Ectodermal cell (in vitro differentiated cells): ENCODE data around the gene RUNX1.

ENCODE experiments used
- H3K27ac ChIP-seq: 2 replicates; pipeline ENCODE4 v1.7.0; 2013; ENCODE audit warnings: mild to moderate bottlenecking, low read depth, low read length; ENCODE audit not compliant: insufficient read depth, poor library complexity, severe bottlenecking
- H3K27me3 ChIP-seq: 2 replicates; pipeline ENCODE4 v1.7.0; 2013; ENCODE audit warnings: mild to moderate bottlenecking, low read length; ENCODE audit not compliant: insufficient read depth, control insufficient read depth, poor library complexity, severe bottlenecking
- H3K36me3 ChIP-seq: one replicate; pipeline ENCODE4 v1.7.0; 2013; ENCODE audit warnings: low read length; ENCODE audit not compliant: control insufficient read depth, insufficient read depth
- H3K4me1 ChIP-seq: one replicate; pipeline ENCODE4 v1.7.0; 2013; ENCODE audit warnings: low read length; ENCODE audit not compliant: control insufficient read depth, insufficient read depth
- H3K4me3 ChIP-seq: 2 replicates; pipeline ENCODE4 v1.7.0; 2013; ENCODE audit warnings: low read depth, low read length, control low read depth; ENCODE audit not compliant: insufficient read depth
- H3K9me3 ChIP-seq: 2 replicates; pipeline ENCODE4 v1.7.0; 2013; ENCODE audit warnings: mild to moderate bottlenecking, low read length, moderate library complexity; ENCODE audit not compliant: control insufficient read depth
- WGBS, 2 experiments: methylation state at CpG; one replicate each; pipeline ENCODE4 v1.1.7; 2013; ENCODE audit warnings: missing lambda C conversion rate in 2 of 2; 5-methylcytosine and 5-hydroxymethylcytosine counted together

RUNX1 gene

DNA sequence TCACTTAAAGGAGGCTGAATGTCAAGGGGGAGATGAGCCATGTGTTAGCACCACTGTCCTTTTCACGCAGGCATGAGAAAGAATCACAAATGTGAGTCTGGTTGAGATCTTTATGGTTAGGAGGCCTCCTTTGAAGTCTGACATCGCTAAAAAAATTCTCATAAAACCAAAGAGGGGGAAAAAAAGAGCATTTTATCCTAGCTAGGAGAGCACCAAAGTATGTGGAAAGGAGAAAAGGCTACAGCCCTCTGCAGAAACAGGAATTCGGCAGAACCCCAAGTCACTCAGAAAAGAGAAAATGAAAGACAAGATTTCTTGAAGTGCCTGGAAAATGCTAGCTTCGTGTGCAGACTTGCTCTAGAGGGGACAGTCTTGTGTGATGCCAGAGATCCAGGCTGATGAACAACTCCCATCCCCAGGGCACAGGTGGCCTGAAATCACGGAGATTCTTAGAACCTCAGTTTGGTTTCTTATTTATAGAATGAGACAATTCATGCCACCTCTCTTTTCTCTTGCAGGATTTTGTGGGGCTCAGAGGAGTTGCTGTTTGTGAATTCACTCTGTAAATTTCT lies 61.5 kb downstream of the RUNX1 start:
- no peaks in the 10 kb centered on the region for H3K36me3 ChIP-seq
- no peak overlapping the region for H3K4me3 ChIP-seq
- H3K4me1 ChIP-seq = peaks cover 5% of the 10 kb centered on the region
- H3K9me3 ChIP-seq = no peaks in the 10 kb centered on the region
- no peak overlapping the region for H3K27ac ChIP-seq
- peaks cover 9% of the 10 kb centered on the region for H3K27me3 ChIP-seq
- WGBS, 2 experiments = 72 to 74% methylated on average over 5 of the region's 5 CpGs

DNA sequence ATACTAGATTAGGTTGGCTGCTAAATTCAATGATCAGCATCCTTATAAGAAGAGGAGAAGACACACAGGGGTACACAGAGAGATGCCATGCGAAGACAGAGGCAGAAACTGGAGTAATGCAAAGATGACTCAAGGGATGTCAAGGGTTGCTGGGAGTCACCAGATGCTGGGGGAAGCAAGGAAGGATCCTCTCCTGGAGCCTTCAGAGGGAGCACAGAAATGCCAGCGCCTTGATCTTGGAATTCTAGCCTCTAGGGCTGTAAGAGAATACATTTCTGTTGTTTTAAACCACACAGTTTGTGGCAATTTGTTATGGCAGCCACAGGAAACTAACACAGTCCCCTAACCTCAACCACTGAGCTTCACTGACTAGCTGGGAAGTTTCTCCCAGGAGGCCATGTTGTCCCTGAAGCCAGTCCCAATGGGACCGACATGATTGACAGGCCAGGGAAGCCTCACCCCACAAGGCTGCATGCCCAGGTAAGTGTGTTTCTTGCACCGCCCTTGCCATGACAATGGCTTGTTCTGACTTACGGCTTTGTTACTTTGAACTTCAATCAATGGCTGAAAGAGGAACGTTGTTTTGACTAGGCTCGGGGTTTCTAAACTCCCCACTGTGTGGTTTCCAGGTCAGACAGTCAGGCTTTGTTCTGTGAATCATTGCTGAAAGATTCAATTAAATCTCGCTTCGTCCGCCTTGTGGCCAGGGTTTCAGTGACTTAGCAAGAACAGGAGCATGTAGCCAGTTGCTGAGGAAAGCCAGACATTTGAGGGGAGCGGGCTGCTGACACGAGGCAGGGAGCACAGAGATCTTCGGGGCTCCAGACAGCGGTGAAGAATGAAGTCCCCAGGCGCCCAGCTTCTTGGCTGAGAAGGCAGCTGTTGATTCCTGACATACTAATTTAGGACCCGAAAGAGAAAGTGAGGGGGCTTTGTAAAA lies 62.3 kb downstream of the RUNX1 start:
- WGBS, 2 experiments = 61% methylated on average over 16 of the region's 16 CpGs

DNA sequence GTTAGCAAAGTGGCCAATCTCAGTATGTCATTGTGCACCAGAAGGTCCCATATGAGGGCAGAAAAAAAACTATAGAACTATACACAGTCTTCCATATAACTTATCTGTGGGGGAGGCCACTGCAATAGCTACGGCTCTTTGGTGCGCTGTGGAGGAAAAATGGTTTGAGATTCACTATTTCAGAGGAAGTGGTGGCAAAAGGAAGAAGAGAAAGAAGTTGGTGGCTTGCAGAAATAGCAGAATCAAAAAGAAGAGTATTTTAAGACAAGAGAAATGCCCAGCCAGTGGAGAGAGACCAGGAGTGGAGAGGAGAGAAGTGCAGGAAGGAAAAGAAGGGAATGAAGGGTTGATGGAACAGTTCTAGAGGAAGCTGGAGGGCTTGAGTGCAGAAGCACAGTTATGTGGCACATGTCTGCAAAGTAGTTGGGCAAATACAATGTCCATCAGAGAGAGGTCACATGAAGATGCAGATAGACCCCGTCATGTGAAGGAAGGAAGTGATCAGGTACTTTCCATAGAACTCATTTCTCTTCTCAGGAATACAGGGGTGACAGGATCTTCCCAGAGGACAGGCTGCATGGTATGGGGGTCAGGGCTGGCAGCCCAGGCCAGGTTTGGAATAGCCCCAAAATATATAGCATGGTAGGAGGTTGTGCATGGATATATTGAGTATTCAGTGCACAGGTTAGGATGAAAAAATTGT lies 64.6 kb downstream of the RUNX1 start:
- no peaks in the 10 kb centered on the region for H3K9me3 ChIP-seq
- no peak overlapping the region for H3K4me3 ChIP-seq
- H3K27me3 ChIP-seq = peaks cover 9% of the 10 kb centered on the region
- 96 to 97% methylated on average over 3 of the region's 3 CpGs for WGBS, 2 experiments
- no peaks in the 10 kb centered on the region for H3K36me3 ChIP-seq
- H3K27ac ChIP-seq = no peak overlapping the region
- peaks cover 5% of the 10 kb centered on the region for H3K4me1 ChIP-seq

More for the DNA sequence above, 62.3 kb downstream of the RUNX1 start:
- Histone ChIP-seq H3K27ac (no peak overlapping the region), H3K9me3 (no peaks in the 10 kb centered on the region), H3K4me3 (no peak overlapping the region), H3K27me3 (peaks cover 9% of the 10 kb centered on the region), H3K4me1 (peaks cover 5% of the 10 kb centered on the region), H3K36me3 (no peaks in the 10 kb centered on the region)

DNA sequence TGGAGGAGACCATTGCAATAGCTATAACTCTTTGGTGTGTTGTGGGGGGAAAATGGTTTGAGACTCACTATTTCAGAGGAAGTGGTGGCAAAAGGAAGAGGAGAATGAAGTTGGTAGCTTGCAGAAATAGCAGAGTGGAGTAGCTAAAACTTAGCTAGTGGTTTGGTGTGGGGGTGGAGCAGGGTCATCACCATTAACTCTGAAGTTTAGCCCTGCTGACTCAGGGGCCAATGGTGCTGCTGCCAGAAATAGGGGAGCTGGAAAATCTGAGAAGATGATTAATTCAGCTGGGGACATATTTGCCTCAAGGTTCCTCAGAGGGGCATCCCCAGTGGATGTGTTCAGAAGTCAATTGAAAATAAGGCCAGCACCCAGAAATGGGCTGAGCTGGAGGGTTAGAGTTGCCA lies 65.4 kb downstream of the RUNX1 start:
- Histone ChIP-seq H3K27me3 (peaks cover 9% of the 10 kb centered on the region), H3K36me3 (no peaks in the 10 kb centered on the region), H3K4me1 (peaks cover 5% of the 10 kb centered on the region), H3K4me3 (no peak overlapping the region), H3K9me3 (no peaks in the 10 kb centered on the region), H3K27ac (no peak overlapping the region)

DNA sequence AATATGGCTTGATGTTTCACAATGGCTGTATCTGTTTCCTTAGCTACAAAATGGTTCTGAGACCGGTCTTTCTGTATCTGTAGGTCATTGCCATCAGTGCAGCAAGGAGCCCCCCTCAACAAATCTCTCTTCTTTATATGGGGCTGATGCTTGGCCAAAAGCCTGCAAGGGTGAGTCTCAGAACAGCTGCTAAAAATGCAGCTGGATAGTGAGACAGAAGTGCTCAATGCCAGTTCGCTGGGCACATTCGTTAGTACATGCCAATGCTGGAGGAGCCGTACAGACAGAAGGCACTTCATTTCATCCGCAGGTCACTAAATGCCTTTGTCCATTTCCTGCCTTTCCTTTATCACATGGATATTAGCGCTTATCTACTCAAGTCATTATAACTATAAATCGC lies 67.3 kb downstream of the RUNX1 start:
- WGBS, 2 experiments = 96 to 97% methylated on average over 7 of the region's 7 CpGs
- no peaks in the 10 kb centered on the region for H3K27me3 ChIP-seq

DNA sequence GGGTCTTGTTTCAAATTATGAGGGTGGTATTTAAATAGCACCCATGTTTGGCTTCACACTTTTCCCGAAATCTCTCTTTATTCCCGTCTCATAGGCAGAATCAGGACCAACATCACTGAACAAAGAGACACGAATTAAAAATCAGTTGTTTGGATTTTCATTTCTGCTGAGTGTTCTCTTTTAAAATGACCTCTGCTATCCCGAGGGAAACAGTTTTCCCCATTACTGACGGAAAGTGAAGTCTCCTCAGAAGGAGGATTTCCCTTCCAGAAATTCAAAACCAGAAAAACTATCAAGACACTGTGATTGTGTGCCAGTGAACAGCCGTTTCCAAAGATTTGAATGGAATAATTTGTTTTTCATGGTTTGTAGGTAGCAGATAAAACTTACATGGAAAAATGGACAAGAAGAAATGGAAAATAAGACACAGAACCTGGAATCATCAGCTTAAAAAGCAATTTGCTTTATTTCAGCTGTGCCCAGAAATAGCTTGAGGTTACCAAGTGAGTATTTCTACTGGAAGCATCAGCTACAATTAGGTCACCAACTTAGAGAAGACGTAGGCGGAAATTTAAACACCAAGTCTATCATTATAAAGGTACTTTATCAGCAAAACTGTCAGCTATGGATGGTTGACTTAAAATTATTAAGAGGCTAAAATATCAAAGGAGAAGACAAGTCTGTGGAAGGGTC lies 68.5 kb downstream of the RUNX1 start:
- no peak overlapping the region for H3K4me3 ChIP-seq
- H3K27ac ChIP-seq = no peak overlapping the region
- H3K9me3 ChIP-seq = no peaks in the 10 kb centered on the region
- no peaks in the 10 kb centered on the region for H3K4me1 ChIP-seq
- WGBS, 2 experiments = 93 to 96% methylated on average over 8 of the region's 8 CpGs
- no peaks in the 10 kb centered on the region for H3K27me3 ChIP-seq
- no peaks in the 10 kb centered on the region for H3K36me3 ChIP-seq

More for the DNA sequence above, 67.3 kb downstream of the RUNX1 start:
- H3K36me3 ChIP-seq = no peaks in the 10 kb centered on the region
- H3K4me3 ChIP-seq = no peak overlapping the region
- peaks cover under 1% of the 10 kb centered on the region for H3K4me1 ChIP-seq
- no peaks in the 10 kb centered on the region for H3K9me3 ChIP-seq
- no peak overlapping the region for H3K27ac ChIP-seq

DNA sequence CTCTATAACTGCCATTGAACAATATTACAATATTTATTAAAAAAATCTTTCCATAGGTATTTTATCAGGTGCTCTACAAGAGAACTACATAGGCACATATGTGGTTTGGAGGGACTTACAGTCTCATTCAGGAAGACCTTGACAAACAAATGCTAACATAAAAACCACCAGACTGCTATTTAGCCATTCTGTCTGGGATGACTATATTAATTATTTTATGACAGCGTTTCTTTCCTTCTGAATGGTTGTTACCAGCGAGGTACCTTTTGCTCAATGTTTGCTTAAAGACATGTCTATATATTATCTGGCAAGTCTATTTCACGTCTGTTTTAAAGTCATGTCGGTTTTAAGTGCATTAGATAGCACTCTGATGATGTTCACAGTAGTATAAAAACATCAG lies 69.7 kb downstream of the RUNX1 start:
- Histone ChIP-seq H3K36me3 (no peaks in the 10 kb centered on the region), H3K4me3 (no peak overlapping the region), H3K27ac (no peak overlapping the region), H3K9me3 (no peaks in the 10 kb centered on the region), H3K27me3 (no peaks in the 10 kb centered on the region), H3K4me1 (no peaks in the 10 kb centered on the region)
- 93 to 100% methylated on average over 4 of the region's 4 CpGs for WGBS, 2 experiments

DNA sequence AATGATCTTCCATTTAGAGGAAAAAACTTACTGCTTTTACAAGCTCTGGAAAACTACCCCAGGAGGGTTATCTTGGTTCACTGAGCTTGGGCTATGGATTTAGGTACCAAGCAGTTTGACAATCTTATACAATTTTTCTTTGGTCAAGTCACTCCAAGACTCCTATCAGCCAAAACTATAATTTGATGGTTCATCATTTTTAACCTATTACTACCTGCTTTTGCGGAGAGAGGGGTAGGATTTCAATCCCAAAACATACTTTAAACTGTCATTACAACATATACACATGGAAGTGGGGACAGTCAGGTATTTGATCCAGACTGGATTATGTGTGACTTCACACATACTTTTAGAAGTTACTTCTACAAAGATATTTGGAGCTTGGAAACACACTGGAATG lies 71.8 kb downstream of the RUNX1 start:
- WGBS, 2 experiments = 88 to 100% methylated on average over 1 of the region's 1 CpG
- Histone ChIP-seq H3K4me3 (no peak overlapping the region), H3K27ac (no peak overlapping the region), H3K36me3 (no peaks in the 10 kb centered on the region), H3K9me3 (no peaks in the 10 kb centered on the region), H3K4me1 (no peaks in the 10 kb centered on the region), H3K27me3 (no peaks in the 10 kb centered on the region)

DNA sequence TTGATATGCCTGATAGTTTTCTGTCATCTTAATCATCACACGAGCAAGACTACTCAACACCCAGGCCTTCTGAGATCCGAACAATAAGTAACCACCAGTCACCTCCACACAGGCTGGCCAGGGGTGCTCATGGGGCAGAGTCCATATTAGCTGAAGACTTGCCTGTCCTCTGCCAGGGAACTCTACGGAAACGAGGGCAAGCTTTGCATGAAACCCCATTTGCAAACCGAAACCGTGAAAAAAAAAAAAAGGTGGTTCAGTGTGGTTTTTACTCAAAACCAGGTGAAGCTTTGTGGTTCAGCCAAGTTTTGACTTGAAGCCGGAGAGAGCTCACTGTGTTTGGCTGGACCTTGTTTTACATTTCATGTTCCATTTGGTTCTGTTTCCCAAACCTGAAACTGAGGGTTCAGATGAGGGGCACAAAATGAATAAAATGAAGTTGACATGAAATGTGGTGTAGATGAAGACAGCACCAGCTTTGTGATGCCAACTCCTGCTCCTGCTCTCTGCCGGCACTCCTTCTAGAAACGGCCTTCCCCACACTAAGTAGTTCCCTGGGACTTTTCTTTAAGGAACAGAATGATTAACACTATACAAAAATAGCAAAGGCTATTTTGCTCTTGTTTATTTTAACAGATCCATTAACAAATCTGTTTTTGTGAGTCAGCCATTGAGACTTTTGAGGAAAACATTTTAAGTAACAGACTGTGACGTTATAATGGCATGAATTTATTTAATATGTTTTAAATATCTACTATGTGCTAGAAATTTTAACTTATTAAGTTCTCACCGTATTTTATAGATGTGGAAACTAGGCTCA lies 74.7 kb downstream of the RUNX1 start:
- Histone ChIP-seq H3K9me3 (no peaks in the 10 kb centered on the region), H3K4me1 (no peaks in the 10 kb centered on the region), H3K27me3 (no peaks in the 10 kb centered on the region), H3K27ac (no peak overlapping the region), H3K36me3 (no peaks in the 10 kb centered on the region), H3K4me3 (no peak overlapping the region)
- WGBS, 2 experiments = 86 to 91% methylated on average over 10 to 11 of the region's 11 CpGs
